NCI-H2227 treated with DMSO at 0.1 percent for 48 hours (cell line): ENCODE results near the gene SYNM.

Source experiments
- DNase-seq: peaks from one replicate; lab custom pipeline; 2025; lab: John Stamatoyannopoulos, UW

Gene SYNM

GRCh38 chr15:99168601-99169580 lies 64.0 kb downstream of the SYNM start:
- no peak for DNase-seq

- no peak for DNase-seq
Observed at GRCh38 chr15:99169769-99170311, 65.0 kb downstream of the SYNM start.

GRCh38 chr15:99170476-99171065 lies 65.7 kb downstream of the SYNM start:
- DNase-seq, result no peak

GRCh38 chr15:99172171-99172570 lies 67.3 kb downstream of the SYNM start:
- DNase-seq, result no peak

- no peak for DNase-seq
Observed at GRCh38 chr15:99172989-99173388, 68.1 kb downstream of the SYNM start.

GRCh38 chr15:99174567-99175395 lies 69.9 kb downstream of the SYNM start:
- DNase-seq, result no peak

- DNase-seq, result no peak
Observed at GRCh38 chr15:99176757-99177156, 71.9 kb downstream of the SYNM start.

GRCh38 chr15:99177679-99178078 lies 72.8 kb downstream of the SYNM start:
- DNase-seq, result no peak

- no peak for DNase-seq
Observed at GRCh38 chr15:99180086-99180963, 75.4 kb downstream of the SYNM start.

- no peak for DNase-seq
Observed at GRCh38 chr15:99180964-99181306, 76.1 kb downstream of the SYNM start.

- no peak for DNase-seq
Observed at GRCh38 chr15:99181545-99181971, 76.7 kb downstream of the SYNM start.

GRCh38 chr15:99182791-99183190 lies 77.9 kb downstream of the SYNM start:
- no peak for DNase-seq
